HepG2 (cell line): ENCODE measurements around the gene NEU4. TPM values are rescaled to one million over a fixed set of nuclear protein-coding genes. Genes with fewer than 3 reads are reported as not detected.

Experiments used
- ATAC-seq: fragments of 200-7000 bp; cut with Tn5 transposase; 3 replicates; pipeline ENCODE4 v1.9.1; 2020; ENCODE audit warnings: mild to moderate bottlenecking, moderate library complexity
- BruUV-seq: library from RNA; stranded (reverse); fragments of 400-500 nt; replicated peaks from 2 replicates; lab custom pipeline; 2021; lab: Mats Ljungman, UMichigan
- CTCF ChIA-PET: fragments of 300-600 bp; formaldehyde crosslinking; extraction: SDS; loops from one replicate; lab custom pipeline; 2021; ENCODE audit warnings: low total read pairs, inconsistent platforms, low intra/inter-chr PET ratio; lab: Yijun Ruan, JAX
- POLR2A ChIA-PET: fragments of 350-600 bp; sonication (Branson Sonifier 250); formaldehyde crosslinking; loops from one replicate; lab custom pipeline; 2020; ENCODE audit warnings: antibody characterized with exemption, inconsistent platforms; lab: Yijun Ruan, JAX
- DNase-seq: peaks from one replicate; pipeline ENCODE4 v3.0.0-alpha.2; 2015; ENCODE audit warnings: low spot score
- FAIRE-seq: peaks from 3 replicates; lab custom pipeline; 2011; peaks lifted over from hg19 to GRCh38; lab: Jason Lieb, UNC
- H2AFZ ChIP-seq: one replicate; pipeline ENCODE4 v1.6.1; 2011; ENCODE audit warnings: low read length, inconsistent platforms
- H3K27ac ChIP-seq: fragments of 300-600 bp; 3 replicates; pipeline ENCODE4 v1.8.0; 2011; ENCODE audit warnings: mixed run types, mild to moderate bottlenecking, mixed read lengths, low read length, inconsistent platforms; ENCODE audit not compliant: insufficient read depth; ENCODE audit errors: extremely low read length
- H3K27me3 ChIP-seq, 2 experiments: fragments of 200-600 bp in 1 of 2; 2 replicates in 1 of 2; 3 replicates in 1 of 2; pipeline versions ENCODE4 v1.6.0 to v1.8.0; 2011; ENCODE audit warnings: low read length in 2 of 2, mild to moderate bottlenecking in 2 of 2, moderate library complexity in 2 of 2, inconsistent platforms in 1 of 2; ENCODE audit not compliant: insufficient read depth in 2 of 2, control insufficient read depth in 1 of 2
- H3K36me3 ChIP-seq, 2 experiments: fragments of 200-600 bp in 1 of 2; replicated peaks in 1 of 2; 2 replicates in 1 of 2; 3 replicates in 1 of 2; pipeline versions ENCODE4 v1.5.1 to v1.8.0; 2011; ENCODE audit warnings: low read length in 2 of 2, inconsistent platforms in 1 of 2; ENCODE audit not compliant: insufficient read depth in 2 of 2, control insufficient read depth in 1 of 2
- H3K4me1 ChIP-seq: 2 replicates; pipeline ENCODE4 v1.5.1; 2012; ENCODE audit warnings: low read length, inconsistent platforms; ENCODE audit not compliant: insufficient read depth
- H3K4me2 ChIP-seq: 2 replicates; pipeline ENCODE4 v1.6.0; 2011; ENCODE audit warnings: low read depth, low read length, inconsistent platforms
- H3K4me3 ChIP-seq, 3 experiments: fragments of 200-600 bp in 1 of 3; sonication (generic), shearing (Covaris generic) in 1 of 3; replicated peaks in 1 of 3; 2 replicates each; pipeline ENCODE4 v1.5.1; 2011 to 2016; ENCODE audit warnings: low read length in 3 of 3, inconsistent platforms in 2 of 3, low read depth in 2 of 3, mild to moderate bottlenecking in 2 of 3, control low read depth in 1 of 3, mixed read lengths in 1 of 3; ENCODE audit not compliant: insufficient read depth in 1 of 3
- H3K79me2 ChIP-seq: one replicate; pipeline ENCODE4 v1.6.1; 2011; ENCODE audit warnings: low read length, inconsistent platforms; ENCODE audit not compliant: insufficient read depth
- H3K9ac ChIP-seq: 2 replicates; pipeline ENCODE4 v1.6.0; 2011; ENCODE audit warnings: mild to moderate bottlenecking, low read depth, low read length, inconsistent platforms; ENCODE audit not compliant: insufficient read depth
- H3K9me3 ChIP-seq: 2 replicates; pipeline ENCODE4 v1.5.1; 2012; ENCODE audit warnings: mild to moderate bottlenecking, low read length
- H4K20me1 ChIP-seq: 2 replicates; pipeline ENCODE4 v1.6.0; 2011; ENCODE audit warnings: inconsistent platforms, mild to moderate bottlenecking, low read length, moderate library complexity; ENCODE audit not compliant: insufficient read depth
- ATAD3A ChIP-seq: sonication (generic); formaldehyde crosslinking; IDR thresholded peaks from 2 replicates; pipeline ENCODE4 v1.4.0; 2020; ENCODE audit warnings: missing genetic modification reagents
- JDP2 ChIP-seq: sonication (generic); formaldehyde crosslinking; IDR thresholded peaks from 2 replicates; pipeline ENCODE4 v1.8.1; 2022; ENCODE audit warnings: missing genetic modification reagents, borderline replicate concordance
- KLF15 ChIP-seq: sonication (generic); formaldehyde crosslinking; IDR thresholded peaks from 2 replicates; pipeline ENCODE4 v1.8.1; 2023; ENCODE audit warnings: borderline replicate concordance, mild to moderate bottlenecking, inconsistent platforms, missing genetic modification reagents, mixed read lengths
- KMT2A ChIP-seq: sonication (generic); formaldehyde crosslinking; IDR thresholded peaks from 2 replicates; pipeline ENCODE4 v1.4.0; 2020; ENCODE audit warnings: missing genetic modification reagents
- NR2F2 ChIP-seq: IDR thresholded peaks from 2 replicates; pipeline ENCODE4 v1.6.1; 2012; ENCODE audit warnings: low read depth, inconsistent platforms, borderline replicate concordance
- NR2F6 ChIP-seq, 2 experiments: IDR thresholded peaks; 2 replicates each; pipeline ENCODE4 v1.6.1; 2016; ENCODE audit warnings: antibody characterized with exemption in 1 of 2, mild to moderate bottlenecking in 1 of 2
- SAFB2 ChIP-seq: sonication (generic); formaldehyde crosslinking; IDR thresholded peaks from 2 replicates; pipeline ENCODE4 v1.5.1; 2020; ENCODE audit warnings: missing genetic modification reagents, low read depth, mild to moderate bottlenecking, borderline replicate concordance
- TRIM24 ChIP-seq: sonication (generic); formaldehyde crosslinking; IDR thresholded peaks from 2 replicates; pipeline ENCODE4 v1.8.0; 2022; ENCODE audit warnings: mild to moderate bottlenecking, missing genetic modification reagents
- ZMYM2 ChIP-seq: sonication (generic); formaldehyde crosslinking; IDR thresholded peaks from 2 replicates; pipeline ENCODE4 v1.8.0; 2022; ENCODE audit warnings: mild to moderate bottlenecking, missing genetic modification reagents
- ZNF407 ChIP-seq: sonication (generic); formaldehyde crosslinking; IDR thresholded peaks from one replicate; pipeline ENCODE4 v1.5.1; 2020; ENCODE audit warnings: mild to moderate bottlenecking, missing genetic modification reagents; ENCODE audit errors: not compliant biosample characterization
- ZNF44 ChIP-seq: sonication (generic); formaldehyde crosslinking; IDR thresholded peaks from 2 replicates; pipeline ENCODE4 v1.5.1; 2020; ENCODE audit warnings: mild to moderate bottlenecking, missing genetic modification reagents
- ZSCAN20 ChIP-seq: sonication (generic); formaldehyde crosslinking; IDR thresholded peaks from 2 replicates; pipeline ENCODE4 v1.4.0; 2020; ENCODE audit warnings: missing genetic modification reagents, mild to moderate bottlenecking, borderline replicate concordance
- WGBS: methylation state at CpG from one replicate; pipeline ENCODE4 v1.1.6; 2017; ENCODE audit warnings: low lambda C conversion rate; 5-methylcytosine and 5-hydroxymethylcytosine counted together
- in situ Hi-C: cut with HindIII; loops from 2 replicates; pipeline ENCODE4 v1.10.0; 2017; ENCODE audit warnings: low pct_unique_long_range_greater_than_20kb; ENCODE audit not compliant: extremely low pct_ligation_motif_present
- intact Hi-C: fragments of 100-400 bp; cut with micrococcal nuclease; formaldehyde crosslinking; loops from one replicate; pipeline ENCODE4 v1.10.0; 2022; ENCODE audit not compliant: unreplicated experiment
- polyA plus RNA-seq, 8 experiments: library from polyadenylated mRNA; depleted of rRNA in 3 of 8; stranded (reverse) in 7 of 8; unstranded in 1 of 8; fragments of >200 nt; fragmentation: Illumina TruSeq in 4 of 8; extraction: Trizol in 4 of 8; gene quantifications; 2 replicates each; pipeline versions ENCODE4 v1.2.1 to v1.2.3, GENCODE V29; 2011 to 2016; ENCODE audit warnings: low read depth in 4 of 8, missing spikeins in 1 of 8, mixed read lengths in 1 of 8; ENCODE audit not compliant: insufficient read depth in 1 of 8
- total RNA-seq, 5 experiments: library from RNA; depleted of rRNA; stranded (reverse); fragments of >200 nt; fragmentation: Illumina TruSeq; extraction: Trizol; gene quantifications; 2 replicates each; pipeline ENCODE4 v1.2.3, GENCODE V29; 2016; ENCODE audit warnings: low read depth in 1 of 5
- TF ChIP-seq, protein P1 (sequence below): sonication (generic); formaldehyde crosslinking; IDR thresholded peaks from 2 replicates; pipeline ENCODE4 v1.4.0; 2020; ENCODE audit warnings: missing genetic modification reagents
- TF ChIP-seq, protein P2 (sequence below): sonication (generic); formaldehyde crosslinking; IDR thresholded peaks from 2 replicates; pipeline ENCODE4 v1.4.0; 2020; ENCODE audit warnings: mild to moderate bottlenecking, missing genetic modification reagents

NEU4 gene
- total and polyA plus RNA-seq, 2 of the 13 experiments (the other 11 are each of a cell fraction or from before 2014, with no cell fraction given), result 53.5 to 107 TPM

GRCh38 chr2:241816431-241817121, 7.6 kb downstream of the NEU4 start:
- H3K9ac ChIP-seq, result no peak overlapping the region
- intact Hi-C loops (no loop called here), in situ Hi-C loops (no loop called here)
- POLR2A ChIA-PET, result interaction anchor here (1.1 to 1.6 kb wide), 3 partner anchors 8 to 45 kb away, joined by 3 to 8 read pairs (median 4); partner anchors contain the start of gene NEU4
- DNase-seq (no peak), FAIRE-seq (no peak), ATAC-seq (no peak)
- H3K4me3 ChIP-seq, result no peak overlapping the region
- no peaks in the 10 kb centered on the region for H3K9me3 ChIP-seq
- TSS peak; percentile 8 for BruUV-seq
- peaks cover 0 to 4% of the 10 kb centered on the region in 2 experiments; a peak in 1 of 5 replicates for H3K27me3 ChIP-seq
- H3K4me2 ChIP-seq, result no peak overlapping the region
- CTCF ChIA-PET, result no interaction called here
- H3K27ac ChIP-seq, result no peak overlapping the region
- peaks cover 1 to 6% of the 10 kb centered on the region in 2 experiments; a peak in 3 of 5 replicates for H3K36me3 ChIP-seq
- peaks cover 17% of the 10 kb centered on the region for H3K79me2 ChIP-seq
- H2AFZ ChIP-seq, result no peak overlapping the region
- H3K4me1 ChIP-seq, result peaks cover 39% of the 10 kb centered on the region
- 85% methylated on average over 16 of the region's 33 CpGs for WGBS
- H4K20me1 ChIP-seq, result peaks cover 10% of the 10 kb centered on the region; the same call in 1 of the 2 replicates
- TF ChIP-seq ZNF407 (no peak), TRIM24 (CRISPR knock-in tag) (no peak), ZSCAN20 (CRISPR knock-in tag) (no peak), JDP2 (CRISPR knock-in tag) (no peak), NR2F2 (no peak), KMT2A (no peak), ZNF44 (CRISPR knock-in tag) (no peak), ATAD3A (CRISPR knock-in tag) (no peak), SAFB2 (CRISPR knock-in tag) (no peak), NR2F6 (IDR thresholded peaks at IDR 0.05) (no peak), NR2F6 (CRISPR knock-in tag; IDR thresholded peaks at IDR 0.05) (no peak), KLF15 (no peak), ZMYM2 (CRISPR knock-in tag) (no peak)
- TF ChIP-seq, protein P1, sequence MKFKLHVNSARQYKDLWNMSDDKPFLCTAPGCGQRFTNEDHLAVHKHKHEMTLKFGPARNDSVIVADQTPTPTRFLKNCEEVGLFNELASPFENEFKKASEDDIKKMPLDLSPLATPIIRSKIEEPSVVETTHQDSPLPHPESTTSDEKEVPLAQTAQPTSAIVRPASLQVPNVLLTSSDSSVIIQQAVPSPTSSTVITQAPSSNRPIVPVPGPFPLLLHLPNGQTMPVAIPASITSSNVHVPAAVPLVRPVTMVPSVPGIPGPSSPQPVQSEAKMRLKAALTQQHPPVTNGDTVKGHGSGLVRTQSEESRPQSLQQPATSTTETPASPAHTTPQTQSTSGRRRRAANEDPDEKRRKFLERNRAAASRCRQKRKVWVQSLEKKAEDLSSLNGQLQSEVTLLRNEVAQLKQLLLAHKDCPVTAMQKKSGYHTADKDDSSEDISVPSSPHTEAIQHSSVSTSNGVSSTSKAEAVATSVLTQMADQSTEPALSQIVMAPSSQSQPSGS, result no peak
- TF ChIP-seq, protein P2, sequence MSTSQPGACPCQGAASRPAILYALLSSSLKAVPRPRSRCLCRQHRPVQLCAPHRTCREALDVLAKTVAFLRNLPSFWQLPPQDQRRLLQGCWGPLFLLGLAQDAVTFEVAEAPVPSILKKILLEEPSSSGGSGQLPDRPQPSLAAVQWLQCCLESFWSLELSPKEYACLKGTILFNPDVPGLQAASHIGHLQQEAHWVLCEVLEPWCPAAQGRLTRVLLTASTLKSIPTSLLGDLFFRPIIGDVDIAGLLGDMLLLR (CRISPR knock-in tag), result 0 out of 2 replicates have a peak, but pooled peaks have one; percentile 35
